H9 (cell line): ENCODE measurements around the gene AMBRA1. TPM values are rescaled to one million over a fixed set of nuclear protein-coding genes. Genes with fewer than 3 reads are reported as not detected.
A peak's percentile ranks its signal among the peaks of the same experiment; 100 is the strongest.

Source experiments
- DNase-seq: peaks from one replicate; pipeline ENCODE4 v3.0.0-alpha.2; 2017
- H2AFZ ChIP-seq: one replicate; pipeline ENCODE4 v1.6.1; 2013; ENCODE audit warnings: mild to moderate bottlenecking, low read length, control low read depth, moderate library complexity
- H2AK5ac ChIP-seq: 2 replicates; pipeline ENCODE4 v1.6.1; 2013; ENCODE audit warnings: low read length, control low read depth, mixed read lengths; ENCODE audit not compliant: insufficient read length
- H2BK120ac ChIP-seq: one replicate; pipeline ENCODE4 v1.6.1; 2013; ENCODE audit warnings: low read depth, mild to moderate bottlenecking, low read length, control low read depth, inconsistent platforms; ENCODE audit not compliant: poor library complexity, severe bottlenecking
- H2BK12ac ChIP-seq: 2 replicates; pipeline ENCODE4 v1.6.1; 2013; ENCODE audit warnings: low read length, control low read depth, mixed read lengths, low read depth; ENCODE audit not compliant: insufficient read length
- H2BK15ac ChIP-seq: 2 replicates; pipeline ENCODE4 v1.6.1; 2013; ENCODE audit warnings: low read depth, low read length, control low read depth
- H2BK20ac ChIP-seq: one replicate; pipeline ENCODE4 v1.6.1; 2013; ENCODE audit warnings: low read depth, mild to moderate bottlenecking, low read length, control low read depth, inconsistent platforms; ENCODE audit not compliant: poor library complexity, severe bottlenecking
- H2BK5ac ChIP-seq: 2 replicates; pipeline ENCODE4 v1.6.1; 2013; ENCODE audit warnings: low read length, control low read depth, mixed read lengths; ENCODE audit not compliant: insufficient read length
- H3K14ac ChIP-seq: 2 replicates; pipeline ENCODE4 v1.6.1; 2013; ENCODE audit warnings: low read length, control low read depth; ENCODE audit not compliant: insufficient read depth
- H3K18ac ChIP-seq: 2 replicates; pipeline ENCODE4 v1.6.1; 2013; ENCODE audit warnings: low read depth, mild to moderate bottlenecking, mixed read lengths, low read length, control low read depth; ENCODE audit not compliant: insufficient read length
- H3K23ac ChIP-seq: 2 replicates; pipeline ENCODE4 v1.6.1; 2013; ENCODE audit warnings: low read length, control low read depth, mixed read lengths, low read depth; ENCODE audit not compliant: insufficient read length
- H3K23me2 ChIP-seq: 2 replicates; pipeline ENCODE4 v1.6.1; 2013; ENCODE audit warnings: low read depth, mild to moderate bottlenecking, mixed read lengths, low read length, control low read depth; ENCODE audit not compliant: insufficient read length, poor library complexity, severe bottlenecking
- H3K27ac ChIP-seq: 2 replicates; pipeline ENCODE4 v1.5.1; 2013; ENCODE audit warnings: low read length, control low read depth, mixed read lengths, low read depth; ENCODE audit not compliant: insufficient read length
- H3K27me3 ChIP-seq: 2 replicates; pipeline ENCODE4 v1.6.1; 2013; ENCODE audit warnings: low read length, control low read depth, inconsistent platforms; ENCODE audit not compliant: insufficient read depth
- H3K4ac ChIP-seq: 2 replicates; pipeline ENCODE4 v1.6.1; 2013; ENCODE audit warnings: low read depth, mild to moderate bottlenecking, control low read depth, inconsistent platforms, low read length, moderate library complexity
- H3K4me1 ChIP-seq: 2 replicates; pipeline ENCODE4 v1.6.1; 2013; ENCODE audit warnings: low read length, control low read depth, inconsistent platforms; ENCODE audit not compliant: insufficient read depth
- H3K4me2 ChIP-seq: 2 replicates; pipeline ENCODE4 v1.6.1; 2013; ENCODE audit warnings: low read length, control low read depth, mixed read lengths; ENCODE audit not compliant: insufficient read length, insufficient read depth
- H3K56ac ChIP-seq: 2 replicates; pipeline ENCODE4 v1.6.1; 2013; ENCODE audit warnings: low read depth, mild to moderate bottlenecking, mixed read lengths, low read length, control low read depth; ENCODE audit not compliant: insufficient read length
- H3K79me1 ChIP-seq: 2 replicates; pipeline ENCODE4 v1.6.1; 2013; ENCODE audit warnings: low read depth, mild to moderate bottlenecking, moderate library complexity, low read length, control low read depth, inconsistent platforms; ENCODE audit not compliant: insufficient read depth, poor library complexity, severe bottlenecking
- H3K79me2 ChIP-seq: 2 replicates; pipeline ENCODE4 v1.6.1; 2013; ENCODE audit warnings: low read length, control low read depth, inconsistent platforms; ENCODE audit not compliant: insufficient read depth
- H3K9ac ChIP-seq: 2 replicates; pipeline ENCODE4 v1.6.1; 2013; ENCODE audit warnings: low read length, control low read depth, mixed read lengths; ENCODE audit not compliant: insufficient read length; ENCODE audit errors: extremely low read depth
- H3K9me3 ChIP-seq: one replicate; pipeline ENCODE4 v1.6.1; 2013; ENCODE audit warnings: low read depth, low read length, inconsistent platforms; ENCODE audit not compliant: control insufficient read depth
- H3T11ph ChIP-seq: one replicate; pipeline ENCODE4 v1.6.1; 2013; ENCODE audit warnings: mild to moderate bottlenecking, low read length, control low read depth, inconsistent platforms
- H4K20me1 ChIP-seq: one replicate; pipeline ENCODE4 v1.6.1; 2013; ENCODE audit not compliant: control insufficient read depth, insufficient read length, insufficient read depth
- H4K5ac ChIP-seq: 2 replicates; pipeline ENCODE4 v1.6.1; 2013; ENCODE audit warnings: low read depth, mild to moderate bottlenecking, mixed read lengths, low read length, control low read depth; ENCODE audit not compliant: insufficient read length
- H4K8ac ChIP-seq: replicated peaks from 2 replicates; pipeline ENCODE4 v1.6.1; 2013; ENCODE audit warnings: low read length, control low read depth, mixed read lengths, low read depth; ENCODE audit not compliant: insufficient read length
- H4K91ac ChIP-seq: 2 replicates; pipeline ENCODE4 v1.6.1; 2013; ENCODE audit warnings: low read depth, mild to moderate bottlenecking, moderate library complexity, mixed read lengths, low read length, control low read depth; ENCODE audit not compliant: insufficient read length
- H3K27ac Mint-ChIP-seq, 3 experiments: 2 replicates in 2 of 3; 3 replicates in 1 of 3; pipeline ENCODE4 v1.8.0; 2020 to 2021; ENCODE audit warnings: mixed read lengths in 3 of 3, mild to moderate bottlenecking in 1 of 3, moderate library complexity in 1 of 3
- H3K27me3 Mint-ChIP-seq: 2 replicates; pipeline ENCODE4 v1.8.0; 2021; ENCODE audit warnings: low read depth, mild to moderate bottlenecking, moderate library complexity, mixed read lengths
- H3K36me3 Mint-ChIP-seq, 3 experiments: 2 replicates in 2 of 3; 3 replicates in 1 of 3; pipeline ENCODE4 v1.8.0; 2020 to 2021; ENCODE audit warnings: low read depth in 3 of 3, mixed read lengths in 3 of 3; ENCODE audit not compliant: insufficient read depth in 1 of 3
- H3K4me1 Mint-ChIP-seq, 2 experiments: 2 replicates each; pipeline ENCODE4 v1.8.0; 2020; ENCODE audit warnings: mixed read lengths in 2 of 2
- H3K4me3 Mint-ChIP-seq, 2 experiments: 2 replicates in 1 of 2; 3 replicates in 1 of 2; pipeline ENCODE4 v1.8.0; 2020 to 2021; ENCODE audit warnings: mild to moderate bottlenecking in 2 of 2, mixed read lengths in 2 of 2, moderate library complexity in 1 of 2
- H3K9me3 Mint-ChIP-seq, 2 experiments: 2 replicates in 1 of 2; 3 replicates in 1 of 2; pipeline ENCODE4 v1.8.0; 2020; ENCODE audit warnings: mild to moderate bottlenecking in 2 of 2, mixed read lengths in 2 of 2, moderate library complexity in 1 of 2
- WGBS: extraction: QIAGEN DNeasy Blood & Tissue Kit; methylation state at CpG from one replicate; pipeline ENCODE4 v1.1.7; 2013; ENCODE audit warnings: missing lambda C conversion rate, low lambda C conversion rate, mixed read lengths; ENCODE audit not compliant: insufficient read length; ENCODE audit errors: extremely low coverage; 5-methylcytosine and 5-hydroxymethylcytosine counted together
- total RNA-seq: library from RNA; stranded (reverse); gene quantifications from 2 replicates; pipeline ENCODE4 v1.2.1, GENCODE V29; 2021
- TF ChIP-seq, protein P1 (sequence below): fragments of 200-600 bp; sonication (generic); conservative IDR thresholded peaks from 3 replicates; pipeline ENCODE4 v1.8.0; 2021; ENCODE audit warnings: antibody characterized with exemption, mild to moderate bottlenecking

Gene AMBRA1
- total RNA-seq, 1 experiment from 2014 or later = 37.5 TPM

DNA sequence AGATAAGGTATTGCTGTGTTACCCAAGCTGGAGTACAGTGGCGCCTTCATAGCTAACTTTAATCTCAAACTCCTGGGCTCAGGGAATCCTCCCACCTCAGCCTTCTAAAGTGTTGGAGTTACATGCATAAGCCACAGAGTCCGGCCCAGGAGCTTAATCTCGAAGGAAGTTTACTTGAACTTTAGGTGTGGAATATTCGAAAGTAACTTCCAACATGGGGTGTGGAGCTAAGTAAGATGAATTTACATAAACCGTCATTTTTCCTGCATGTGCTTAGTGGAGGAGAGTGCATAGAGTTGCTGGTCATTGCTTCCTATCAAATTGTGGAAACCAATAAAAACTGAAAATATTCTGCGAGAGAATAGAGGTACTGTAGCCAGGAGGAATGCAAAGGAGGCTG lies 25.0 kb upstream of the AMBRA1 start:
- DNase-seq = no peak
- Histone ChIP-seq H3K9me3 (no peaks in the 10 kb centered on the region), H2BK12ac (no peak overlapping the region), H4K91ac (no peak overlapping the region), H2BK120ac (no peak overlapping the region), H3K23ac (no peak overlapping the region), H2BK20ac (no peak overlapping the region), H3K23me2 (peaks cover 10% of the 10 kb centered on the region), H2BK5ac (no peak overlapping the region), H3K4me2 (peak overlapping the region; percentile 32), H2AK5ac (no peak overlapping the region), H3K79me2 (peaks cover 7% of the 10 kb centered on the region; the same call in 1 of the 2 replicates), H3K9ac (no peak overlapping the region), H3K79me1 (no peaks in the 10 kb centered on the region), H3K56ac (no peak overlapping the region), H3K14ac (no peak overlapping the region), H3K4ac (no peak overlapping the region), H4K20me1 (no peaks in the 10 kb centered on the region), H4K5ac (no peak overlapping the region), H2BK15ac (no peak overlapping the region), H3K4me1 (no peaks in the 10 kb centered on the region), H2AFZ (no peak overlapping the region), H3K27me3 (no peaks in the 10 kb centered on the region; the same call in 1 of the 2 replicates), H4K8ac (no peak overlapping the region), H3K18ac (no peak overlapping the region), H3T11ph (no peak overlapping the region), H3K27ac (no peak overlapping the region)
- TF ChIP-seq, protein P1, sequence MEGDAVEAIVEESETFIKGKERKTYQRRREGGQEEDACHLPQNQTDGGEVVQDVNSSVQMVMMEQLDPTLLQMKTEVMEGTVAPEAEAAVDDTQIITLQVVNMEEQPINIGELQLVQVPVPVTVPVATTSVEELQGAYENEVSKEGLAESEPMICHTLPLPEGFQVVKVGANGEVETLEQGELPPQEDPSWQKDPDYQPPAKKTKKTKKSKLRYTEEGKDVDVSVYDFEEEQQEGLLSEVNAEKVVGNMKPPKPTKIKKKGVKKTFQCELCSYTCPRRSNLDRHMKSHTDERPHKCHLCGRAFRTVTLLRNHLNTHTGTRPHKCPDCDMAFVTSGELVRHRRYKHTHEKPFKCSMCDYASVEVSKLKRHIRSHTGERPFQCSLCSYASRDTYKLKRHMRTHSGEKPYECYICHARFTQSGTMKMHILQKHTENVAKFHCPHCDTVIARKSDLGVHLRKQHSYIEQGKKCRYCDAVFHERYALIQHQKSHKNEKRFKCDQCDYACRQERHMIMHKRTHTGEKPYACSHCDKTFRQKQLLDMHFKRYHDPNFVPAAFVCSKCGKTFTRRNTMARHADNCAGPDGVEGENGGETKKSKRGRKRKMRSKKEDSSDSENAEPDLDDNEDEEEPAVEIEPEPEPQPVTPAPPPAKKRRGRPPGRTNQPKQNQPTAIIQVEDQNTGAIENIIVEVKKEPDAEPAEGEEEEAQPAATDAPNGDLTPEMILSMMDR = no peak
- H3K4me1 Mint-ChIP-seq = peaks cover 22 to 23% of the 10 kb centered on the region in 2 experiments
- peak overlapping the region in 2 of 3 experiments; percentile 9 to 74; a peak in 3 of 7 replicates for H3K27ac Mint-ChIP-seq
- WGBS = no CpG with 5 or more reads among the region's 6 CpGs
- H3K27me3 Mint-ChIP-seq = no peaks in the 10 kb centered on the region
- peaks cover 9 to 21% (median 18%) of the 10 kb centered on the region in 3 experiments; a peak in 6 of 7 replicates for H3K36me3 Mint-ChIP-seq
- H3K9me3 Mint-ChIP-seq = no peaks in the 10 kb centered on the region
- peak overlapping the region; percentile 58 to 90; a peak in 4 of 5 replicates for H3K4me3 Mint-ChIP-seq
